LNCAP (cell line): ENCODE measurements around the gene PGLYRP4.

Experiments used
- TF ChIP-seq, protein P1 (sequence below): fragments of 450-650 bp; IDR thresholded peaks from 2 replicates; pipeline ENCODE4 v1.5.1; 2017; ENCODE audit warnings: mild to moderate bottlenecking

PGLYRP4 gene

DNA sequence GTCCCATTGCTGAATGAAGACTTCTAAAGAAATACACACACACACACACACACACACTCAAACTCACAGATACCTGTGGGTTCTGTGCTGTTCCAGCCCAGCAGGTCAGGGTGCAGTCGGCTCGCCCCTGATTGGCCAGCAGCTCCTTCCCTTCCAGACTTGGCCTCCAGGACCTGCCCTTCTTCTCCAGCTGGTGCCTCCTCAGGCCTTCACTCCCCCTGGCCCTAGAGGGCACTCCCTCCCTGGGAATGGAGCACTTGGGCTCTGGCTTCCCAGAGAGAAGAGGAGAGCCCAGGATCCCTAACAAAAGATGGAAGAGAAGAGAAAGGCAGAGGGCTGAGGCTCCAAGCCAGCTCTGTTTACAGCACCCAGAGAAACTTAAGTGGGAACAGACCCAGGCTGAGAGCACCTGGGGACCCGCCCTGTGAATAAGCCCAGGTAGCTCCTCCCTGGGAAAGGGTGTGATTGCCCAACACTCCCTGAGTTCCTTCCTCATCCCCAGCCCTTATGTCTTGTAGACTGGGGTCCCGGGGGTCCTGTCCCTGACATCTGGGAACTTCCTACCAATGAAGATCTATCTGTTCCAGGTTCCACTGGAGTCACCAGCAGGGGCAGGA is 36.0 kb downstream of the PGLYRP4 start, which contains the start of gene PGLYRP3:
TSS of gene PGLYRP3 (minus strand) at position 383 of the 617 bp plus-strand sequence. CDS start 2,287 bp downstream, outside the sequence.
- TF ChIP-seq, protein P1, sequence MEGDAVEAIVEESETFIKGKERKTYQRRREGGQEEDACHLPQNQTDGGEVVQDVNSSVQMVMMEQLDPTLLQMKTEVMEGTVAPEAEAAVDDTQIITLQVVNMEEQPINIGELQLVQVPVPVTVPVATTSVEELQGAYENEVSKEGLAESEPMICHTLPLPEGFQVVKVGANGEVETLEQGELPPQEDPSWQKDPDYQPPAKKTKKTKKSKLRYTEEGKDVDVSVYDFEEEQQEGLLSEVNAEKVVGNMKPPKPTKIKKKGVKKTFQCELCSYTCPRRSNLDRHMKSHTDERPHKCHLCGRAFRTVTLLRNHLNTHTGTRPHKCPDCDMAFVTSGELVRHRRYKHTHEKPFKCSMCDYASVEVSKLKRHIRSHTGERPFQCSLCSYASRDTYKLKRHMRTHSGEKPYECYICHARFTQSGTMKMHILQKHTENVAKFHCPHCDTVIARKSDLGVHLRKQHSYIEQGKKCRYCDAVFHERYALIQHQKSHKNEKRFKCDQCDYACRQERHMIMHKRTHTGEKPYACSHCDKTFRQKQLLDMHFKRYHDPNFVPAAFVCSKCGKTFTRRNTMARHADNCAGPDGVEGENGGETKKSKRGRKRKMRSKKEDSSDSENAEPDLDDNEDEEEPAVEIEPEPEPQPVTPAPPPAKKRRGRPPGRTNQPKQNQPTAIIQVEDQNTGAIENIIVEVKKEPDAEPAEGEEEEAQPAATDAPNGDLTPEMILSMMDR: no peak

DNA sequence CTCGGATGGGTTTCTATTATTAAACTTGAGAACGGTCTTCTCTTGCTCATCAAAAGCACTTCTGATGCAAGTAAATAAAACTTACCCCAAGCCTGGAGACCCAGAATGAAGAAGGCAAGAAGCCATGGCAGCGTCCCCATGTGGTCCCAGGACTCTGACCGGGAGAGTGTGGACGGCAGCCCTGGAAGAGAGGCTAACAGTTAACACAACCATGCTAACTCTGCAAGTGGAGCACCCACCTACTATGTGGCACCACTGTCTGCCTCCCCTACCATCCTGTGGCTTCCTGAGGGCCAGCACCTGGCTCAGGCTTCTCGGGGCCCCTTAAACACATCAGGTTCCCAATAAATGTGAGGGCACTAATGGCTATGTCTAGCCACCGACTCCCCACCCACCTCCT is 38.1 kb downstream of the PGLYRP4 start:
- TF ChIP-seq, protein P1: no peak

DNA sequence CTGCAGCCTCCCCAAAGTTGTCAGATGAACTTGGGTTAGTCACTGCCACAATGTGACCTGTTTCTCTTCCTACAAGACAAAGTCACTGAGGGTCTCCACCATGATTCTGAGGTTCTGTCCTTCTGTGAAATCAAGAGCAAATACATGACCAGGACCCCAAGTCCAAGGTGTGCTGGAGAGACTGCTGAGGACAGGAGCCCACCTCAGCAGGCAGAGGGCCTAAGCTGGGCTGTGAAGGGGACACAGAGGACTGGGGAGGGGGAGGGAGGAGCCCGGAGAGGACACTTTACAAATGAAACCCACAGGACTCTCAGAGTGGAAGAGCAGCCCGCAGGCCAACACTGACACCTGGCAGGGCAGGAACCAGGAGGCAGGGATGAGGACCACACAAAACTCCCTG is 39.2 kb downstream of the PGLYRP4 start:
- TF ChIP-seq, protein P1: no peak

DNA sequence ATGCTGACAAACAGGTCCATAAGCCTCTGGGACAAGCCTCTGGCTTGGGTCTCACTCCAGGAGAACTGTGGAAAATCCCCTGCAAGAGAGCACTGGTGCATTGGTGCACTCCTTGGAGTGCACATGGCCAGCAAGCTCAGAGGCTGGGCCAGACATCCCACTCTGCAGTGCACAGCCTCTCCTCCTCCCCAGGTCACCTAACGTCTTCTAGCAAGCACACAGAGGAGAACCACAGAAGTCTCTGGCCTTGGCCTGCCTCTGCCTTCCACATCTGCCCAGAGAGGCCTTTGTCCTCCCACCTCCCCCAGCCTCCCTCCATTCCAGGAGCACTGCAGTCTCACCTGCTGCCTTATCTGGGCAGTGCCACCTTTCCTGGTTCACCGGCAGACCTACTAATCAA is 40.1 kb downstream of the PGLYRP4 start:
- TF ChIP-seq, protein P1: no peak

DNA sequence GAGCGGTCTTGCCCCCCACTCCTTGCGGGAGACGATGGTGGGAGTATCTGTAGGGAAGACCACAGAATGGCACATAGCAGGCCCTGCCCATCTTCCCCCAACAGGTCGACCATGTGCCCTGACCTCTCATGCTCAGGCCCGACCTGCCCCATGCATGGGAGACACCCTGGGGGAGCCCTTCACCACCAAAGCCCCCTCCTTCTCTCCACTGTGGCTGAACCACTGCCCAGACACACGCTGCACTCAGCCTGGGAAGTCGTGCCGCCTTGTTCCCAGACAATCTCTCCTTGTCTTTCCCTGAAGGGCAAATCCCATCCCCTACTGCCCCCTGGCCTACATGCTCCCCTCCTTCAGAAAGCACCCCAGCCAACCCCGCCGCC is 41.4 kb downstream of the PGLYRP4 start:
- TF ChIP-seq, protein P1: no peak

DNA sequence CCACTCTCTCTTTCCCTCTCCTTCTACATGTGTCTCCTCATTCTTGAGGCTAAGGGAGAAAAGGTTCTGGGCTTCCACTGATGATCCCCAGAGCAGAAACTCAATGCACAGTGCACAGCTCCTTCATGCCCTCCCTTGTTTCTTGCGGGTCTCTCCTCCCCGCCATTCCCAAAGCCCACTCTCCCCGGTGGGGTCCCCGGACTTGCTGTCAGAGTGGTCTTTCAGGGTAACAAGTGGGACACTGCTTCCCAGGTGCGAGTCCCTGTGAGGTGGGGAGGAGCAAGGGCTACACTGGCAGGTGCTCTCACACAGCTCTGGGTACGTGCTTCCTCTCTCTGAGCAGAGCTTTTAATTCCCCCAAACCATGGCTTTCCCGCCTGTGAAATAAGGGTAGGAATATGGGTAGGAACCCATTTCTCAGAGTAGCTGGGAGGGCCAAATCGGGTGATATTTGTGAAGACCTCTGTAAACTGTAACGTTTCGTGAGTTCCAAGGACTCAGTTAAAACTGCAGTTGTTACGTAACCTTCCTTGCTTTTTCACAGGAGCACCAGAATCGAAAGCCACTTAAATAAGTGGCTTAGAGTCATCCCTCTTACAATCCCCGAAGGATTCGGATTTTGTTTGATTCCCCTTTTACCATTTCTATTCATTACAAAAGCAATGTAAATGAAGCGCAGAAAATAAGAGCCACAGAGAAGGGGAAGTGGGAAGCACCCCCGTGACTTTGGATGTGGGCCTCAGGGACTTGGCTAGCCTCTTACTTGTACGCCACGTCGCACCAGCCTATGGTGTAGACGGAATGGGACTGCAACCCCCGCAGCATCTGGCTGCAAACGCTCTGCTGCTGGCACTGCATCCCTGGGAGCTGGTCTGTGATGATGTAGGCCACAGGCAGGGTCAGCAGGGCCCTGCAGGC is 42.1 kb downstream of the PGLYRP4 start:
- TF ChIP-seq, protein P1: no peak

DNA sequence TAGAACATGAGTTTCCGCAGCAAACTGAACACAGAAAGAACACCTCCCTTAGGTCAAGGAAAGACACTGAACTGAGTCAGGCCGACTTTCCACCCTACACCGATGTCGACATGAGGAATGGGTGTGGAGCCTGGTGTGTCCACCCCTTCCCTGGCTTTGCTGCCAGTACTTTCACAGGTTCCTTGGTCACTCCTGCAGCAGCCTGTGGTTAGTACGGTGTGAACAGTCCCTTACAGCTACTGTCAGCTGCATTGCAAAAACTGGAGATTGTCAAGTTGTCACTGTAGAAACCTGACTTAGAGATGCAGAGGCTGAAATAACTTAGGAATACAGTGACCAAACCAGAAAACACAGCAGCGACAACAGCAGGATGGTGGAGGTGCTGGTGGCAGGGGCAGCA is 43.0 kb downstream of the PGLYRP4 start:
- TF ChIP-seq, protein P1: no peak
